T47D (cell line): ENCODE data around the gene ANKRD12.

ENCODE experiments used
- DNase-seq, 2 experiments: peaks; one replicate each; pipeline versions ENCODE4 v3.0.0 to v3.0.0-alpha.2; 2011 to 2012; ENCODE audit warnings: low read depth in 1 of 2, low spot score in 1 of 2
- JUND ChIP-seq: IDR thresholded peaks from 2 replicates; pipeline ENCODE4 v1.6.1; 2012; ENCODE audit warnings: low read depth
- in situ Hi-C: cut with HindIII; loops from 2 replicates; pipeline ENCODE4 v1.10.0; 2016; ENCODE audit warnings: low sequenced_read_pairs, low pct_unique_long_range_greater_than_20kb

Gene ANKRD12

DNA sequence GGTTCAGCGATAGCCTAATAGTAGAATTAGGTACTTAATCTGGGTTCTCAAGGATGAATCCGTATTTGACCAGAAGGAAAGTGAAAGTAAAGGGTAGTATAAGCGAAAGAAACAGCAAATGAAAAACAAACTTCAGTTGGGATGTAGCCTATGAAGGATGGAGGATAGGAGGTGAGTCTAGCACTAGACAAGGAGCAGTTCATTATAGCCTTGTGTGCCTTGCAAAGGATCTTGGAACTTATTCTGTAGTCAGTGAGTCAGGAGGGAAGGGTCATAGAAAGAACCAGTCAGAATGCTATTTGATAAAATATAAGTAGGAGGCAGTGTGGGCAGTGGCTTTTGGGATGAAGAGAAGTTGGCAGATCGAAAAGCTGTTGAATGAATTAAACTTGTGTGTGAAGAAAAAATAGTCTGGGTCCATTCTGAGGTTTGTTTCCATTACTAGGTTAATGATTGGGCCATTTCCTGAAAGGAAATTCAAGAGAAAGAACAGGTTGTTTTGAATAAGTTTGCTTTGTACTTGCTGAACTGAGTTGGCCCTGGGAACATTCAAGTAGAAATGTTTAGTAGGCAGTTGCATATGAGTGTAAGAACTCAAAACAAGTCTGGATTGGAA, 48.5 kb downstream of the ANKRD12 start:
- no peak for DNase-seq
- TF ChIP-seq JUND: no peak

GRCh38 chr18:9188359-9189231, 52.0 kb downstream of the ANKRD12 start:
- DNase-seq: no peak
- in situ Hi-C loops: no loop called here

More for the DNA sequence above, 48.5 kb downstream of the ANKRD12 start:
- in situ Hi-C loops: no loop called here

GRCh38 chr18:9189491-9189890, 52.9 kb downstream of the ANKRD12 start:
- in situ Hi-C loops: no loop called here
- no peak for DNase-seq
- TF ChIP-seq JUND: no peak

More at GRCh38 chr18:9188359-9189231, 52.0 kb downstream of the ANKRD12 start:
- no peak for TF ChIP-seq JUND

DNA sequence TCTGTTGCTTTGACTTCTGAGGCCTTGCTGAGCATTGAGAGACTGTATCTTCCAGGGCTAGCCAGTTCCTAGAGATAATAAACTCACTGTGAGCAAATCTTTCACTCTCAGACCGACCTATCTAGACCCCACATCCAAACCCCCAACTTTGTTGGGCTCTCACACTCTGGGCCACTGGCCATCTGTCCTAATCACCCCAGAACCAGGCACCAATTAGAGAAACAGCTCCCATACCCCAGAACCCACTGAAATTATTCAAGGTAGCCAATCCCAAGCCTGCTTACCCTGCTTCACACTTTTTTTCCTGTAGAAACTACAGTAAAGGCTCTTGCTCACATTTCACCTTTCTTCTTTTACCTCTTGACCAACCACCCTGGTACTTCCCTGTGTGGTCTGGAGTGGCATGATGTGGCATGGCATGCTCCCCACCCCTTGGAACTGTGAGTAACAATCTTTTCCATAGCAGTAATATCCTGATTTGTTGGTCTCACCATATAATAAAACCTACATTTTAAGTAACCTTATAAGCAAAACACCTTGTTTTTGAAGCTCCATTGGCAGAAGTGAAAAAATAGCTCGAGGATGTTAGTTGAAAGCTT, 55.2 kb downstream of the ANKRD12 start:
- in situ Hi-C loops: no loop called here
- DNase-seq: no peak
- TF ChIP-seq JUND: no peak

DNA sequence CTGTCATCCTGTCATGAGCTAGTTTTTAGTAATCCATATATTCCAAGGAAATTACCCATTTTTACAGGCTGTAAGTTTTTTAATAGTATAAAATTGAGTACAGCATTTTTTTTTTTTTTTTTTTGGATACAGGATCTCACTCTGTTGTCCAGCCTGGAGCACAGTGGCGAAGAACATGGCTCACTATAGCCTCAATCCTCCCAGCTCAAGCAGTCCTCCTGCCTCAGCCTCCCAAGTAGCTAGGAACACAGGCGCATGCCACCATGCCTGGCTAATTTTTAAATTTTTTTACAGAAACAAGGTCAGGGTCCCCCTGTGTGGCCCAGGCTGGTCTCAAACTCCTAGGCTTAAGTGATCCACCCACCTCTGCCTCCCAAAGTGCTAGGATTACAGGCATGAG, 56.5 kb downstream of the ANKRD12 start:
- TF ChIP-seq JUND: no peak
- in situ Hi-C loops: no loop called here
- DNase-seq: no peak

DNA sequence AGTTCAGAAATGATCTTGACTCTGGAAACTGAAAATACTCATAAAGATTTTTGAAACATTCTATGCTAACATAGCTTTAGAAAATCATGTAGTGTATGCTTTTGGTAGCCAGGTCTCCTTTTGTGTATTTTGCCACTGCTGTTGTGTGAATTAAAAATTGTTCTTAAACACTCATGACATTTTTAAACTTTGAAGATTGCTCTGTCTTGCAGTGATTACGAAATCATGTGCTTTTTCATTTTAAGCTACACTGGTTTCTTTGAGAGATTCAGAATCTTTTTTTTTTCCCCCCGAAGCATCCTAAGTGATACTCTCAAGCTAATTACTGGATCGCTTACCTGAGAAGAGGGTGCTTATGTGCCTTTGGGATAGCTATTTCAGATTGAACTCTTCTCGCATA, 60.0 kb downstream of the ANKRD12 start:
- TF ChIP-seq JUND: no peak
- DNase-seq: no peak
- in situ Hi-C loops: no loop called here

GRCh38 chr18:9199681-9200080, 63.1 kb downstream of the ANKRD12 start:
- no peak for DNase-seq
- in situ Hi-C loops: no loop called here
- TF ChIP-seq JUND: no peak

DNA sequence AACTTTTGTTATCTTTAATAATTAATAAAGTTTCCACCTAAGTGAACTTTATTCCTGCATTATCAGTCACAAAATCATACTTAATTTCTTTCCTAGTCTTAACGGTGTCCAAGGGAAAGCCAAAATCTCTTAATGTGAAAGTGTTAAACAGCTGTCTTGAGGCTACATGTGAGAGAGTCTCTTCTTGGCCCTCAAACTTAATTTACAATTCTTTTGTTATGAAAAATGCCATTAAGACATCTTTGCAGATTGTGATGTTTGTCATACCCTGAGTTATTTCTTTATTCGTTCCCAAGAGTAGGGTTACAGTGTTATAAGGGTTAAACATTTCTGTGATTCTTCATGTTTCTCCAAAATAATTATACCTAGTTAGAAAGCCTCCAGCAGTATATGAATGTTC, 64.6 kb downstream of the ANKRD12 start:
- in situ Hi-C loops: no loop called here
- TF ChIP-seq JUND: no peak
- no peak for DNase-seq

DNA sequence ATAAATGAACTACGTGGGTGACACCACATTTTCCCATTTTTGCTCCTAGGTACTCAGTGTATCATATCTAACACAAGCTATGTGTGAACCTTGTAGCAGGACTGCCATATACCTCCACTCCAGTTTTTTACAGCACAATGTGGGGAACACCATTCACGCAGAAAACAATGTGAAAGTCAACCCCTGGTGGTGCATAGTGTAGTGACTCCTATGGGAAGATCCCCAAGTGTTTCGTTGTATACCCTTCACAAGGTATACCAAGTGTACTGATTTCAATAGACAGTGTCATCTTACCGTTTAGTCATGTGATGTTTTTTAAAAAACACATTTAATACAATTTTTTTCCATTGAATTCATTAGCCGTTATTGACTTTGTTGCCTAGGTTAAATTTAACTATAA, 68.1 kb downstream of the ANKRD12 start:
- peak in 1 of 2 experiments; percentile 1 for DNase-seq
- no peak for TF ChIP-seq JUND
- in situ Hi-C loops: no loop called here

- no peak for DNase-seq
- no peak for TF ChIP-seq JUND
- in situ Hi-C loops: no loop called here
Observed at GRCh38 chr18:9206421-9206820, 69.8 kb downstream of the ANKRD12 start.

DNA sequence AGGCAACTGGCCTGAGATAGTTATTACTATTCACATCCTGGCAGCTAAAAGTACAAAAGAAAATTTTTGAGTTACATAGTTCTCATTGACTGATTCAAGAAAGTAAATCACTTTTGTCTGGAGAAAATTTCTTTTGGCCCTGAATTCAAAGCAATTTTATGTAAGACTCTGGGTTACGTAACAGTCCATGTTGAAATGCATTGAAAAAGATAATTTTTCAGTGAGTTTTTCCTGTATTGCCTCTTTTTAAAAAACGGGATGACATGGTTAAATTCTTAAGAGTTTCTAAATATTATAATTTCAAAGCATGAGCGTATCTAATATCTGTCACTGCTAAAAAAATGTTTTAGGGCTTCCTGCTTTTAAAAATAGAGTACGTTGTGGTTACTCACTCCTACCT, 72.7 kb downstream of the ANKRD12 start:
- TF ChIP-seq JUND: no peak
- DNase-seq: no peak
- in situ Hi-C loops: no loop called here

DNA sequence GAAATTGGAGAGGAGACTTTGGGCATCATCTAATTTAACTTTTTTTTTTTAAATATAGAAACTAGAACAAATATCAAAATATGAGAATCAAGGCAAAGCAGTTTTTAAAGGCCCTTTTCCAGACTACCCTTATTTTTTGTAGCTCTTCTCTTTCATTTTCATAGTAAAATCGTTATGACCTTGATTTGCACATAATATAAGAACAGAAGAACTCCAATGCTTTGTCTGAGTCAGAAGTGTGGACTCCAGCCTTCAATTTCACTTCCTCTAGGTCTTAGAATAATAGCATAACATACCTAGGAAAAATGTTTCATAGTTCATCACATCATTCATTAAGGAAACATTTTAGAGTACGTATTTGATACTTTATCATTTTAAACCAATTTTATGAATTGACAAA, 74.4 kb downstream of the ANKRD12 start:
- no peak for TF ChIP-seq JUND
- DNase-seq: no peak
- in situ Hi-C loops: no loop called here

GRCh38 chr18:9211955-9212354, 75.4 kb downstream of the ANKRD12 start:
- no peak for TF ChIP-seq JUND
- DNase-seq: no peak
- in situ Hi-C loops: no loop called here
